Measurements from ENCODE around the gene STH.
A peak's percentile ranks its signal among the peaks of the same experiment; 100 is the strongest.

DNA sequence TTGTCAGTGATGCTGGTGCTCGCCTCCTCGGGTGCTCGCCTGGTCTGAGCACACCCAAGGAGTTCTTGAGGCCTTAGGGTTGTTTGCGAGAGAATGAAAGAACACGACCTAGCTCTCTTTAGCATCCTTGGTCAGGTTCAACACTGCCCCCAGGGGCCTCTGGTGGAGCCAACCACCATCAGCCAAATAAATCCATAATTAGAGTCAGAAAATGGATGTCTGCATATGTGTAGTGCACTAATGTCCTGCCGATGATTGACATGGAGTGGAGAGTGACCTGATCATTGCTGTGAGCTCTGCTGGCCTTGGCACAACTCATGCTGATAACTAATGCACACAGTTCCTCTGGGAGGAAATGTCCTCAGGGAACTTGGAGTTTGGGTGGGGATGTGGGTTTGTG is 8.2 kb upstream of the STH start:
- TF ChIP-seq, protein P1, sequence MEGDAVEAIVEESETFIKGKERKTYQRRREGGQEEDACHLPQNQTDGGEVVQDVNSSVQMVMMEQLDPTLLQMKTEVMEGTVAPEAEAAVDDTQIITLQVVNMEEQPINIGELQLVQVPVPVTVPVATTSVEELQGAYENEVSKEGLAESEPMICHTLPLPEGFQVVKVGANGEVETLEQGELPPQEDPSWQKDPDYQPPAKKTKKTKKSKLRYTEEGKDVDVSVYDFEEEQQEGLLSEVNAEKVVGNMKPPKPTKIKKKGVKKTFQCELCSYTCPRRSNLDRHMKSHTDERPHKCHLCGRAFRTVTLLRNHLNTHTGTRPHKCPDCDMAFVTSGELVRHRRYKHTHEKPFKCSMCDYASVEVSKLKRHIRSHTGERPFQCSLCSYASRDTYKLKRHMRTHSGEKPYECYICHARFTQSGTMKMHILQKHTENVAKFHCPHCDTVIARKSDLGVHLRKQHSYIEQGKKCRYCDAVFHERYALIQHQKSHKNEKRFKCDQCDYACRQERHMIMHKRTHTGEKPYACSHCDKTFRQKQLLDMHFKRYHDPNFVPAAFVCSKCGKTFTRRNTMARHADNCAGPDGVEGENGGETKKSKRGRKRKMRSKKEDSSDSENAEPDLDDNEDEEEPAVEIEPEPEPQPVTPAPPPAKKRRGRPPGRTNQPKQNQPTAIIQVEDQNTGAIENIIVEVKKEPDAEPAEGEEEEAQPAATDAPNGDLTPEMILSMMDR (conservative IDR thresholded peaks at IDR 0.05; ENCODE audit: low read depth in 2 of 2) = peak; percentile 16 to 23; a peak in 1 of 4 replicates
- TF ChIP-seq, protein P2, sequence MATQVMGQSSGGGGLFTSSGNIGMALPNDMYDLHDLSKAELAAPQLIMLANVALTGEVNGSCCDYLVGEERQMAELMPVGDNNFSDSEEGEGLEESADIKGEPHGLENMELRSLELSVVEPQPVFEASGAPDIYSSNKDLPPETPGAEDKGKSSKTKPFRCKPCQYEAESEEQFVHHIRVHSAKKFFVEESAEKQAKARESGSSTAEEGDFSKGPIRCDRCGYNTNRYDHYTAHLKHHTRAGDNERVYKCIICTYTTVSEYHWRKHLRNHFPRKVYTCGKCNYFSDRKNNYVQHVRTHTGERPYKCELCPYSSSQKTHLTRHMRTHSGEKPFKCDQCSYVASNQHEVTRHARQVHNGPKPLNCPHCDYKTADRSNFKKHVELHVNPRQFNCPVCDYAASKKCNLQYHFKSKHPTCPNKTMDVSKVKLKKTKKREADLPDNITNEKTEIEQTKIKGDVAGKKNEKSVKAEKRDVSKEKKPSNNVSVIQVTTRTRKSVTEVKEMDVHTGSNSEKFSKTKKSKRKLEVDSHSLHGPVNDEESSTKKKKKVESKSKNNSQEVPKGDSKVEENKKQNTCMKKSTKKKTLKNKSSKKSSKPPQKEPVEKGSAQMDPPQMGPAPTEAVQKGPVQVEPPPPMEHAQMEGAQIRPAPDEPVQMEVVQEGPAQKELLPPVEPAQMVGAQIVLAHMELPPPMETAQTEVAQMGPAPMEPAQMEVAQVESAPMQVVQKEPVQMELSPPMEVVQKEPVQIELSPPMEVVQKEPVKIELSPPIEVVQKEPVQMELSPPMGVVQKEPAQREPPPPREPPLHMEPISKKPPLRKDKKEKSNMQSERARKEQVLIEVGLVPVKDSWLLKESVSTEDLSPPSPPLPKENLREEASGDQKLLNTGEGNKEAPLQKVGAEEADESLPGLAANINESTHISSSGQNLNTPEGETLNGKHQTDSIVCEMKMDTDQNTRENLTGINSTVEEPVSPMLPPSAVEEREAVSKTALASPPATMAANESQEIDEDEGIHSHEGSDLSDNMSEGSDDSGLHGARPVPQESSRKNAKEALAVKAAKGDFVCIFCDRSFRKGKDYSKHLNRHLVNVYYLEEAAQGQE (IDR thresholded peaks at IDR 0.05; ENCODE audit: unreplicated experiment) = no peak
- TF ChIP-seq POLR2AphosphoS5 (IDR thresholded peaks at IDR 0.05; ENCODE audit: low read depth) (no peak), EZH2phosphoT487 (IDR thresholded peaks at IDR 0.05; ENCODE audit: unreplicated experiment) (no peak), EZH2 (IDR thresholded peaks at IDR 0.05; ENCODE audit: low read depth, unreplicated experiment) (no peak), CREB1 (CRISPR knock-in tag; IDR thresholded peaks at IDR 0.05; ENCODE audit: low read depth) (no peak), STAT1 (IDR thresholded peaks at IDR 0.05; ENCODE audit: unreplicated experiment) (no peak)

All from GM23338 (cell line).